NB4 (cell line): ENCODE results near the gene TEC.
A peak's percentile ranks its signal among the peaks of the same experiment; 100 is the strongest.
"Not testable (repeated sequence)": the region's sequence is repeated elsewhere in the genome, so short reads cannot be mapped to it uniquely, and the experiment has no call there.

Experiments used
- DNase-seq: peaks from one replicate; pipeline ENCODE4 v3.0.0; 2010; ENCODE audit warnings: low read depth
- H3K4me3 ChIP-seq: one replicate; pipeline ENCODE4 v1.5.1; 2011; ENCODE audit warnings: mild to moderate bottlenecking, low read depth, low read length, moderate library complexity
- CTCF ChIP-seq: IDR thresholded peaks from one replicate; pipeline ENCODE4 v1.5.1; 2012; ENCODE audit warnings: low read depth, low read length
- MAX ChIP-seq: IDR thresholded peaks from 2 replicates; pipeline ENCODE4 v1.6.1; 2011; ENCODE audit warnings: low read depth, low read length
- MYC ChIP-seq: IDR thresholded peaks from 2 replicates; pipeline ENCODE4 v1.6.1; 2011; ENCODE audit warnings: low read depth, low read length
- POLR2A ChIP-seq: IDR thresholded peaks from 2 replicates; pipeline ENCODE4 v1.6.1; 2011; ENCODE audit warnings: mild to moderate bottlenecking; ENCODE audit not compliant: insufficient read length; ENCODE audit errors: extremely low read depth

The TEC gene

GRCh38 chr4:48268956-48269860, at the start of gene TEC:
Gene TEC (minus strand): TSS chr4:48269838. CDS start chr4:48228614, 41,224 bp downstream.
- peak within 1 kb of the TSS; percentile 85 for H3K4me3 ChIP-seq
- TF ChIP-seq MAX, result no peak; the same call in 1 of the 2 replicates
- 0 out of 2 replicates have a peak, but pooled peaks have one; percentile 12 for TF ChIP-seq MYC
- peak; percentile 80 for DNase-seq

- TF ChIP-seq POLR2A, result no peak
- TF ChIP-seq MYC, result no peak
- peak; percentile 71 for TF ChIP-seq CTCF
- no peak overlapping the region for H3K4me3 ChIP-seq
- peak; percentile 69 for DNase-seq
These were observed 46.3 kb upstream of the TEC start for GRCh38 chr4:48315728-48316630.

GRCh38 chr4:48314746-48315145, 45.1 kb upstream of the TEC start:
- not testable (repeated sequence) for H3K4me3 ChIP-seq

GRCh38 chr4:48311896-48312295, 42.3 kb upstream of the TEC start:
- no peak overlapping the region for H3K4me3 ChIP-seq
- DNase-seq, result no peak
- TF ChIP-seq POLR2A (no peak), CTCF (no peak), MAX (no peak), MYC (no peak)

More at GRCh38 chr4:48314746-48315145, 45.1 kb upstream of the TEC start:
- not testable (repeated sequence) for DNase-seq

GRCh38 chr4:48308901-48309300, 39.3 kb upstream of the TEC start:
- DNase-seq, result no peak
- TF ChIP-seq POLR2A (no peak), MYC (no peak), MAX (no peak)

GRCh38 chr4:48307528-48307927, 37.9 kb upstream of the TEC start:
- TF ChIP-seq MAX (no peak), POLR2A (no peak), MYC (no peak), CTCF (no peak)
- H3K4me3 ChIP-seq, result no peak overlapping the region
- no peak for DNase-seq

More at GRCh38 chr4:48308901-48309300, 39.3 kb upstream of the TEC start:
- no peak overlapping the region for H3K4me3 ChIP-seq

GRCh38 chr4:48305508-48305907, 35.9 kb upstream of the TEC start:
- no peak for DNase-seq
- no peak overlapping the region for H3K4me3 ChIP-seq
- no peak for TF ChIP-seq POLR2A
- TF ChIP-seq CTCF, result no peak
- no peak for TF ChIP-seq MYC
- TF ChIP-seq MAX, result no peak
